Large intestine (tissue), 3 donors: ENCODE measurements around the gene CENPC. TPM values are rescaled to one million over a fixed set of nuclear protein-coding genes. Genes with fewer than 3 reads are reported as not detected.
"Not testable (repeated sequence)": the region's sequence is repeated elsewhere in the genome, so short reads cannot be mapped to it uniquely, and the experiment has no call there.

Experiments
- DNase-seq, 2 donors: peaks; one replicate each; pipeline versions ENCODE4 v3.0.0 to v3.0.0-alpha.2; 2013
- H3K27ac ChIP-seq: one replicate; pipeline ENCODE4 v1.5.1; 2013; ENCODE audit warnings: low read length
- H3K27me3 ChIP-seq: 2 replicates; pipeline ENCODE4 v1.6.1; 2013; ENCODE audit warnings: low read length; ENCODE audit not compliant: control insufficient read depth, insufficient read depth
- H3K36me3 ChIP-seq: 2 replicates; pipeline ENCODE4 v1.6.1; 2013; ENCODE audit warnings: low read length; ENCODE audit not compliant: control insufficient read depth, insufficient read depth
- H3K4me1 ChIP-seq: one replicate; pipeline ENCODE4 v1.6.1; 2013; ENCODE audit warnings: low read length; ENCODE audit not compliant: control insufficient read depth, insufficient read depth
- H3K4me3 ChIP-seq: one replicate; pipeline ENCODE4 v1.5.1; 2013; ENCODE audit warnings: low read length
- H3K9me3 ChIP-seq: one replicate; pipeline ENCODE4 v1.6.1; 2013; ENCODE audit warnings: mild to moderate bottlenecking, low read depth, low read length, moderate library complexity; ENCODE audit not compliant: control insufficient read depth
- WGBS: methylation state at CpG from one replicate; pipeline ENCODE4 v1.1.5; 2013; ENCODE audit warnings: low lambda C conversion rate; ENCODE audit not compliant: insufficient coverage; 5-methylcytosine and 5-hydroxymethylcytosine counted together
- polyA plus RNA-seq: library from polyadenylated mRNA; unstranded; fragments of 120-200 nt; gene quantifications from one replicate; pipeline ENCODE4 v1.2.1, GENCODE V29; 2013

CENPC gene
- polyA plus RNA-seq, 1 donor, result 22.4 TPM

DNA sequence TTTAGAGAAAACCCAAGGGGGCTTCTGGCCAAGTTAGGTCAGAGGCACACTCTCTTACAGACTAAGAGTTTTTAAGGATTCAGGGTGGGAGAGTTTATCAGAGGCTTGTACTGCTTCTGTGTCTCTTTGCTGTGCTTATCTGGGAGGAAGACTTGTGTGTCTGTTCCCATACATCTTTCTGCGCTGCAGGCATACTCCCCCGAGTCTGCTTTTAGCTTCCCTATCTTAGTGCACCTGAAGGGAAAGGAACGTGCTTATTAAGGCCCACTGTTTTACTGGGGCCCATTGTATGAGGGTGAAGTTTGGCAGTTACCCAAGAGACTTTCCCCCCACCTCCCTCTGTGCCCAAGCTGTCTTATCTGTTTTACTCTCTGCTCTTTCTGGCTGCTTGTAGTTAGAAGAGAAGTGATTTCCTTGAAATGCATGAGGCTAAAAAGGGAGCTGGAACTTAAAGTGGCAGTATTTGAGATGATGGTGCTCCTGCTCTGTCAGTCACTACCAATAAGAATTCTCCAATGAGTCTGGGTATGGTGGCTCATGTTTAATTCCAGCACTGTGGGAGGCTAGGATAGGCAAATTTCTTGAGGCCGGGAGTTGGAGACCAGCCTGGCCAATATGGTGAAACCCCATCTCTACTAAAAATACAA is 7.0 kb upstream of the CENPC start:
- H3K36me3 ChIP-seq, result not testable (repeated sequence)

DNA sequence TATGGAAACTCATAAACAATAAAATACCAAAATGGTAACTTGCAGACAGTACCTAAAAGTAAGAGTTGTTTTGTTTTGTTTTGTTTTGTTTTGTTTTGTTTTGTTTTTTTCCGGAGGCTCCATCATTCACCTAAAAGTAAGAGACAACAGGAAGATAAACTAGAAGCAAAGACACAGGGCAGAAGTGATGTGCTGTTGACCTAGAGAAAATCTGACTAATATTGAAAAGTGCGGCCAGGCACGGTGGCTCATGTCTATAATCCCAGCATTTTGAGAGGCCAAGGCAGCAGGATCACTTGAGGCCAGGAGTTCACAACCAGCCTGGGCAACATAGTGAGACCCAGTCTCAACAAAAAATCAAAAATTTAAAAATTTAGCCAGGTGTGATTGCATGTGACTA is 5.6 kb upstream of the CENPC start:
- no peak for DNase-seq
- Histone ChIP-seq H3K27me3 (no peaks in the 10 kb centered on the region), H3K4me3 (no peak overlapping the region), H3K4me1 (peaks cover 2% of the 10 kb centered on the region), H3K36me3 (no peaks in the 10 kb centered on the region), H3K9me3 (no peaks in the 10 kb centered on the region), H3K27ac (no peak overlapping the region)
- WGBS, result no CpG with 5 or more reads among the region's 3 CpGs

More for the DNA sequence above, 7.0 kb upstream of the CENPC start:
- H3K4me1 ChIP-seq, H3K4me3 ChIP-seq, H3K27me3 ChIP-seq, DNase-seq, H3K9me3 ChIP-seq, H3K27ac ChIP-seq: not testable (repeated sequence)
- no CpG with 5 or more reads among the region's 4 CpGs for WGBS

DNA sequence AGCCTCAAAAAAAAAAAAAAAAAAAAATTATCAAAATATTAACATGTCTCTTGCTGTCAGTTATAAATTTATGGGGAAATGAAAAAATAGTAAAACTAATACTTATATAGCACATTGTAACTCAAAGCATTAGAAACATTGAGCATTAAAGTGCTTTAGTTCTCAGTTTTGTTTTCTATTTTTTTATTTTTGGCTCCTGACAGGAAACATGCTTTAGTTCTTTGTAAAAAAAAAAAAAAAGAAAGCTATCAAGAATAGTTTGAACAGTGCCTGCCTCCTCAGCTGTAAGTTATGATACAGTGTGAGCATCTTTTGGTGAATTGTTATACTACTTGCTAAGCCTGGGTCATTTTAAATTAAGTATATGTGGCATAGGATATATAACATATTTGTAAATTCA is 5.1 kb upstream of the CENPC start:
- Histone ChIP-seq H3K27me3 (no peaks in the 10 kb centered on the region), H3K4me3 (no peak overlapping the region), H3K27ac (no peak overlapping the region), H3K36me3 (no peaks in the 10 kb centered on the region), H3K9me3 (no peaks in the 10 kb centered on the region), H3K4me1 (peaks cover 3% of the 10 kb centered on the region)
- no peak for DNase-seq

DNA sequence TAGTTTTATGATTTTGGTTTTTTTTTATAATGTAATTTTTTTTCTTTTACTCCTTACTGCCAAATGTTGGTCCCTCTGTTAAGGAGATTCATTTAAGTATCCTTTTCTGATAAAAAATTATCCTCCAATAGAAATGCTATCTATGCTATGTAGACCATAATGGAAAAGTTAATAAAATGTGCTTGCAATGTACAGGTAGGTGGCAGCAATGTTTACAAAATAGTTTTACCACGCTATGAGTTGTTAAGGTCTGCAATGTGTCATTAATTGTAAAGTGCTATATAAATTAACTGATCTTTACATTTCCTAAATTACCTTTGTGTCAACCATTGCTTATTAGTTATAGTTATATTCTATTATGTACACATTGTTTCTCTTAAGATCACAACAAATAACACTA is 3.8 kb upstream of the CENPC start:
- DNase-seq, result peak in 1 of 2 donors; percentile 8
- Histone ChIP-seq H3K27ac (no peak overlapping the region), H3K36me3 (no peaks in the 10 kb centered on the region), H3K4me1 (peaks cover 3% of the 10 kb centered on the region), H3K4me3 (no peak overlapping the region), H3K27me3 (no peaks in the 10 kb centered on the region), H3K9me3 (no peaks in the 10 kb centered on the region)
- WGBS, result no CpG with 5 or more reads among the region's 1 CpG

DNA sequence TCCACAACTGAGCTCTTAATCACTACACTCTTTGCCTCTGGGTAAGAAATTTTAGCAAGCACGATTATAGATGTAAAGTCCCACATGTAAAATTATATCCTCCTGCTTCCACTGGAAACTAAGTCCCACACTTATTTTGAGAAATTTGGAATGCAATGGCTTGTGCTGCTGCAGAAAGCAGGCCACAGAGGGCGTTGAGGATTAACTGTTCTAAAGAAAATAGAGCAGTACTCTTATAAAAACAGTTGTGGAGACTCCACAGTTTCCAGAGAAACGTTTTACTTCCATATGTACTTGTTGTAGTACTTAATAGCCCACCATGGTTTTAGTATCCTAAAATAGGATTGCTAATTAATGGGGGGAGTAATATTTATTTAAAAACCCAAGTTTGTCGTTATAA is 1.7 kb upstream of the CENPC start:
- no peaks in the 10 kb centered on the region for H3K27me3 ChIP-seq
- H3K27ac ChIP-seq, result no peak overlapping the region
- WGBS, result no CpG with 5 or more reads among the region's 4 CpGs
- no peak overlapping the region for H3K4me3 ChIP-seq
- DNase-seq, result no peak
- H3K9me3 ChIP-seq, result no peaks in the 10 kb centered on the region
- H3K4me1 ChIP-seq, result peaks cover 7% of the 10 kb centered on the region
- peaks cover 5% of the 10 kb centered on the region for H3K36me3 ChIP-seq

DNA sequence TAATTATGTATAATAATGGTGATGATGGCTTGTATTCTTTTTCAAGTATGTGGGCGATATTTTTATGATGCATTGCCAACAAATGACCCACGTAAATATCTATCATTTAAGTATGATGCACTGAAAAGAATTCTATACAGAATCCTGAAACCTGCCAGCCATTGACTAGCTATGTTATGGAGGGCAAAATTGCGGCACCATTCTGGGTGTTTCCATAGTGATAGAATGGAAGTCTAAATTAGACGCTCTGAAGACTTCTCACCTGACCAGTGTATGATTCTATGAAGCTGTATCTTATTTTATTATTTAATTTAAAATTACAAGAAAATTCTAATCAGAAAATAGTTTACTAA is 677 bp upstream of the CENPC start:
- peak overlapping the region; percentile 87 for H3K4me3 ChIP-seq
- WGBS, result no CpG with 5 or more reads among the region's 4 CpGs
- H3K27ac ChIP-seq, result peak overlapping the region; percentile 67
- H3K9me3 ChIP-seq, result no peaks in the 10 kb centered on the region
- no peak for DNase-seq
- peaks cover 5% of the 10 kb centered on the region for H3K36me3 ChIP-seq
- no peaks in the 10 kb centered on the region for H3K27me3 ChIP-seq
- peaks cover 7% of the 10 kb centered on the region for H3K4me1 ChIP-seq

DNA sequence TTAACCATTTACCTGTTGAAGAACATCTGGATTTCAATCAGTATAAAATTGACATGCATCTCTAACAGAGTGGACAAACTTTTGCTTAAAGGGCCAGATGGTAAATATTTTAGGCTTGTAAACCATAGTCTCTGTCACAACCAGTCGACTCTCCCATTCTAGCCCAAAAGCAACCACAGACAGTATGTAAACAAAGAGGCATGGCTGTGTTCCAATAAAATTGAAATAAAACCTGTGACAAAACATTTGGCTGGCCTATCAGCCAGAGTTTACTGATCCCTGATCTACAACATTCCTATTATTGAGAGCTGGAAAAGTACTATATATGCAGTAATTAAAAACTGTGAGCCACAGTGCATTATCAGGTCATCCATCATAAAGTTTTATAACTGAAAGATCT is 3.2 kb downstream of the CENPC start:
- H3K9me3 ChIP-seq, result no peaks in the 10 kb centered on the region
- H3K27me3 ChIP-seq, result no peaks in the 10 kb centered on the region
- no peak overlapping the region for H3K27ac ChIP-seq
- H3K36me3 ChIP-seq, result peaks cover 23% of the 10 kb centered on the region
- H3K4me3 ChIP-seq, result no peak overlapping the region
- peaks cover 7% of the 10 kb centered on the region for H3K4me1 ChIP-seq
- no peak for DNase-seq
- WGBS, result no CpG with 5 or more reads among the region's 1 CpG

DNA sequence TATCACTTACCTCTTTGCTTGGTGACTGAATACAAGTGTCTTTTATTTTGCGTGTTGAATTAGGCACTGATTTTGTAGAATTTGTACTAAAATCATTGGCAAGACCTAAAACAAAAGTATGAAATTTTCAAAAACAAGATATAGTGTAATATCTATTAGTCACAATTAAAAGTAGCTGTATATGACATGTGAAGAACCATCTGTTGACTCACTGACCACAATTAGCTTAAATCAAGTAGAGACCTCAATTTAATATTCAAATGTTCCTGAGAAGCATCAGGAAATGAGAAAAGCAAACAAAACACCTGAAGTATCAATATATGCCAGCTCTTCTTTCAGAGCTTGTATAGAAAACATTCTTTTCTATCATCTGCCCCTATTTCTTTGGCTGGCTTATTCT is 5.5 kb downstream of the CENPC start:
- Histone ChIP-seq H3K4me3 (no peak overlapping the region), H3K9me3 (no peaks in the 10 kb centered on the region), H3K27me3 (no peaks in the 10 kb centered on the region), H3K4me1 (peaks cover 4% of the 10 kb centered on the region), H3K27ac (no peak overlapping the region), H3K36me3 (peaks cover 32% of the 10 kb centered on the region)
- no peak for DNase-seq
- WGBS, result 86% methylated on average over 1 of the region's 1 CpG

DNA sequence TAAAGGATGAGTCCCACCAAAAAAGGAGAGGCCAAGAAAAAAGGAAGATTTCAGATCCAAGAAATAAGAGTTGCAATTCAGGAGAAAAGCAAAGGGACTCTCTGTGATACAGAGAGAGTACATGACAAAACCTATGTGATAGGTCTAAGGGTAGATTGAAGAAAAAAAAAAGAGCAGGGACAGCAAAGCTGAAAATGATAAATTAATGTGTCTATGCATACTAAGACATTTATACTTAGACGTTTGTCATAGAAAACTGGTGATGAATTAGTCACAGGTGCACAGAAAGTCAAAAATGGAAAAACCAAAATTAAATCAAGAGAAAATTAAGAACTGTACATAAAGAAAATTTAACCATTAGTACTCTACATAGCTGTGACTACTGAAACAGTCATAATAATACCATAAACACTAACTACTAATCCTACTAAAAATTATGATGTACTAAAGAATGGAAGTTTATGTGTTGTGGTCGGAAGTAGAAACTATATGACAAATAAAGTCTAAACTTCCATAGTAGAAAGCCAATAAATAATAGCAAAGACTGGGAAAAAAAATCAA is 9.9 kb downstream of the CENPC start:
- no peaks in the 10 kb centered on the region for H3K9me3 ChIP-seq
- no peaks in the 10 kb centered on the region for H3K4me1 ChIP-seq
- no peak overlapping the region for H3K27ac ChIP-seq
- DNase-seq, result no peak
- peaks cover 57% of the 10 kb centered on the region for H3K36me3 ChIP-seq
- WGBS, result 100% methylated on average over 1 of the region's 2 CpGs
- no peak overlapping the region for H3K4me3 ChIP-seq
- no peaks in the 10 kb centered on the region for H3K27me3 ChIP-seq

DNA sequence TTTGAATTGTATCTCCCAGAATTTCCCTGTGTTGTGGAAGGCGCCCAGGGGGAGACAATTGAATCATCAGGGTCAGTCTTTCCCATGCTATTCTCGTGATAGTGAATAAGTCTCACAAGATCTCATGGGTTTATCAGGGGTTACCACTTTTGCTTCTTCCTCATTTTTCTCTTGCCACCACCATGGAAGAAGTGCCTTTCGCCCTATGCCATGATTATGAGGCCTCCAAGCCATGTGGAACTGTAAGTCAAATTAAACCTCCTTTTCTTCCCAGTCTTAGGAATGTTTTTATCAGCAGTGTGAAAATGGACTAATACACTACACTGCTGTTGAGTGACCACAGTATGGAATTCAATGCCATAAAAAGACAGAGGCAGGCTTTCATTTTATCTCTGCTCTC is 12.2 kb downstream of the CENPC start:
- no peak for DNase-seq
- Histone ChIP-seq H3K4me1 (no peaks in the 10 kb centered on the region), H3K27ac (no peak overlapping the region), H3K9me3 (no peaks in the 10 kb centered on the region), H3K36me3 (peaks cover 58% of the 10 kb centered on the region), H3K4me3 (no peak overlapping the region), H3K27me3 (no peaks in the 10 kb centered on the region)
- no CpG with 5 or more reads among the region's 3 CpGs for WGBS

DNA sequence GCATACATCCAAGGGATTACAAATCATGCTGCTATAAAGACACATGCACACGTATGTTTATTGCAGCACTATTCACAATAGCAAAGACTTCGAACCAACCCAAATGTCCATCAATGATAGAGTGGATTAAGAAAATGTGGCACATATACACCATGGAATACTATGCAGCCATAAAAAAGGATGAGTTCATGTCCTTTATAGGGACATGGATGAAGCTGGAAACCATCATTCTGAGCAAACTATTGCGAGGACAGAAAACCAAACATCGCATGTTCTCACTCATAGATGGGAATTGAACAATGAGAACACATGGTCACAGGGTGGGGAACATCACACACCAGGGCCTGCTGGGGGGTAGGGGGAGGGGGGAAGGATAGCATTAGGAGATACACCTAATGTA is 12.9 kb downstream of the CENPC start:
- peaks cover 55% of the 10 kb centered on the region for H3K36me3 ChIP-seq
- not testable (repeated sequence) for DNase-seq, H3K9me3 ChIP-seq, H3K4me3 ChIP-seq, H3K27me3 ChIP-seq, H3K27ac ChIP-seq, H3K4me1 ChIP-seq
- WGBS, result no CpG with 5 or more reads among the region's 4 CpGs
